H1 (cell line): ENCODE data around the gene CD59. TPM values are rescaled to one million over a fixed set of nuclear protein-coding genes. Genes with fewer than 3 reads are reported as not detected.

Experiments used
- CTCF ChIA-PET: fragments of 300-600 bp; sonication (Branson Sonifier 250); formaldehyde crosslinking; loops from one replicate; lab custom pipeline; 2021; ENCODE audit not compliant: partially characterized antibody; lab: Charles Lee
- POLR2A ChIA-PET: fragments of 300-600 bp; sonication (Branson Sonifier 250); formaldehyde crosslinking; loops from one replicate; lab custom pipeline; 2021; ENCODE audit warnings: inconsistent platforms; ENCODE audit not compliant: partially characterized antibody; lab: Charles Lee
- DNase-seq, 2 experiments: peaks; one replicate each; pipeline versions ENCODE4 v3.0.0 to v3.0.0-alpha.2; 2010 to 2022; ENCODE audit warnings: low spot score in 2 of 2, low read depth in 1 of 2, mixed read lengths in 1 of 2
- FAIRE-seq: peaks from 2 replicates; lab custom pipeline; 2011; peaks lifted over from hg19 to GRCh38; lab: Jason Lieb, UNC
- H2AFZ ChIP-seq: 2 replicates; pipeline ENCODE4 v1.8.1; 2012; ENCODE audit warnings: low read length, inconsistent platforms
- H2AK5ac ChIP-seq: 2 replicates; pipeline ENCODE4 v1.6.1; 2013; ENCODE audit warnings: low read depth, low read length
- H2BK120ac ChIP-seq: replicated peaks from 2 replicates; pipeline ENCODE3; 2013; ENCODE audit warnings: low read depth, low read length, inconsistent platforms
- H2BK12ac ChIP-seq: 2 replicates; pipeline ENCODE4 v1.6.1; 2013; ENCODE audit warnings: low read depth, low read length
- H2BK15ac ChIP-seq: 2 replicates; pipeline ENCODE4 v1.6.1; 2013; ENCODE audit warnings: low read length
- H2BK20ac ChIP-seq: 2 replicates; pipeline ENCODE4 v1.6.1; 2013; ENCODE audit warnings: low read length
- H2BK5ac ChIP-seq: 2 replicates; pipeline ENCODE4 v1.6.1; 2013; ENCODE audit warnings: low read depth, low read length
- H3K14ac ChIP-seq: 2 replicates; pipeline ENCODE4 v1.6.1; 2013; ENCODE audit warnings: inconsistent platforms; ENCODE audit not compliant: insufficient read length
- H3K18ac ChIP-seq: 2 replicates; pipeline ENCODE4 v1.6.1; 2013; ENCODE audit warnings: low read length; ENCODE audit errors: extremely low read depth
- H3K23ac ChIP-seq: 2 replicates; pipeline ENCODE4 v1.6.1; 2013; ENCODE audit warnings: inconsistent platforms; ENCODE audit not compliant: insufficient read length
- H3K23me2 ChIP-seq: 2 replicates; pipeline ENCODE4 v1.6.1; 2013; ENCODE audit warnings: low read depth, low read length
- H3K27ac ChIP-seq: 2 replicates; pipeline ENCODE4 v1.6.1; 2011; ENCODE audit warnings: low read depth, low read length, inconsistent platforms
- H3K27me3 ChIP-seq, 4 experiments: replicated peaks in 1 of 4; 1 replicate in 1 of 4; 2 replicates in 3 of 4; pipeline versions ENCODE4 v1.6.1 to v1.8.1; 2011 to 2013; ENCODE audit warnings: low read length in 3 of 4, mild to moderate bottlenecking in 3 of 4, inconsistent platforms in 2 of 4, mixed read lengths in 2 of 4, moderate library complexity in 1 of 4; ENCODE audit not compliant: control insufficient read depth in 3 of 4, insufficient read depth in 3 of 4; ENCODE audit errors: extremely low read depth in 1 of 4
- H3K36me3 ChIP-seq, 4 experiments: 2 replicates each; pipeline versions ENCODE4 v1.6.1 to v1.8.1; 2011 to 2013; ENCODE audit warnings: mild to moderate bottlenecking in 4 of 4, low read length in 3 of 4, moderate library complexity in 2 of 4, control low read depth in 1 of 4, inconsistent platforms in 1 of 4; ENCODE audit not compliant: insufficient read depth in 4 of 4, control insufficient read depth in 2 of 4
- H3K4ac ChIP-seq: replicated peaks from 2 replicates; pipeline ENCODE3; 2013; ENCODE audit warnings: low read length, low read depth, mixed read lengths, inconsistent platforms; ENCODE audit not compliant: insufficient read length
- H3K4me1 ChIP-seq, 4 experiments: replicated peaks in 1 of 4; 1 replicate in 1 of 4; 2 replicates in 3 of 4; pipeline versions ENCODE4 v1.6.1 to v1.8.1; 2011 to 2013; ENCODE audit warnings: low read length in 3 of 4, inconsistent platforms in 2 of 4, mixed read lengths in 1 of 4; ENCODE audit not compliant: insufficient read depth in 4 of 4, control insufficient read depth in 3 of 4
- H3K4me2 ChIP-seq, 2 experiments: 2 replicates each; pipeline versions ENCODE4 v1.6.1 to v1.8.1; 2011 to 2013; ENCODE audit warnings: low read depth in 2 of 2, low read length in 2 of 2, control low read depth in 1 of 2, inconsistent platforms in 1 of 2, mild to moderate bottlenecking in 1 of 2; ENCODE audit not compliant: insufficient read depth in 1 of 2
- H3K4me3 ChIP-seq, 4 experiments: fragments of 200-600, 300-600 bp in 1 of 4; sonication (generic), shearing (Covaris generic), sonication (Bioruptor Twin) in 1 of 4; 2 replicates each; pipeline versions ENCODE4 v1.5.1 to v1.8.1; 2011 to 2016; ENCODE audit warnings: low read length in 4 of 4, low read depth in 3 of 4, control low read depth in 2 of 4, inconsistent platforms in 2 of 4, mild to moderate bottlenecking in 2 of 4, mixed read lengths in 1 of 4, moderate library complexity in 1 of 4; ENCODE audit not compliant: insufficient read depth in 2 of 4; ENCODE audit errors: extremely low read depth in 1 of 4
- H3K56ac ChIP-seq: replicated peaks from 2 replicates; pipeline ENCODE3; 2013; ENCODE audit warnings: low read depth, mild to moderate bottlenecking, mixed read lengths, low read length, inconsistent platforms; ENCODE audit not compliant: insufficient read length
- H3K79me1 ChIP-seq: 2 replicates; pipeline ENCODE4 v1.6.1; 2013; ENCODE audit warnings: low read depth, low read length, control low read depth
- H3K79me2 ChIP-seq, 2 experiments: 2 replicates each; pipeline versions ENCODE4 v1.6.1 to v1.8.1; 2012 to 2013; ENCODE audit warnings: low read length in 2 of 2, mild to moderate bottlenecking in 2 of 2, inconsistent platforms in 1 of 2; ENCODE audit not compliant: insufficient read depth in 2 of 2, control insufficient read depth in 1 of 2
- H3K9ac ChIP-seq, 4 experiments: replicated peaks in 1 of 4; 1 replicate in 1 of 4; 2 replicates in 3 of 4; pipeline versions ENCODE4 v1.6.1 to v1.8.1; 2011 to 2013; ENCODE audit warnings: low read depth in 3 of 4, low read length in 3 of 4, control low read depth in 2 of 4, mild to moderate bottlenecking in 2 of 4, moderate library complexity in 2 of 4, inconsistent platforms in 1 of 4; ENCODE audit errors: extremely low read depth in 1 of 4
- H3K9me3 ChIP-seq, 2 experiments: 2 replicates each; pipeline versions ENCODE4 v1.6.1 to v1.8.1; 2012 to 2013; ENCODE audit warnings: mild to moderate bottlenecking in 2 of 2, moderate library complexity in 2 of 2, control low read depth in 1 of 2, inconsistent platforms in 1 of 2, low read depth in 1 of 2, low read length in 1 of 2, mixed read lengths in 1 of 2; ENCODE audit not compliant: insufficient read depth in 2 of 2
- H4K20me1 ChIP-seq, 2 experiments: replicated peaks in 1 of 2; 2 replicates each; pipeline versions ENCODE3 to v1.8.1; 2011 to 2013; ENCODE audit warnings: inconsistent platforms in 2 of 2, low read length in 2 of 2, mild to moderate bottlenecking in 1 of 2; ENCODE audit not compliant: insufficient read depth in 2 of 2, control insufficient read depth in 1 of 2
- H4K5ac ChIP-seq: 2 replicates; pipeline ENCODE4 v1.6.1; 2013; ENCODE audit warnings: low read length, low read depth, mixed read lengths, inconsistent platforms; ENCODE audit not compliant: insufficient read length
- H4K8ac ChIP-seq: 2 replicates; pipeline ENCODE4 v1.8.0; 2013; ENCODE audit warnings: mild to moderate bottlenecking, moderate library complexity, low read length, inconsistent platforms; ENCODE audit not compliant: insufficient read depth; ENCODE audit errors: extremely low read depth
- H4K91ac ChIP-seq: replicated peaks from 2 replicates; pipeline ENCODE3; 2013; ENCODE audit warnings: low read length, mixed read lengths, inconsistent platforms; ENCODE audit not compliant: insufficient read length
- BRCA1 ChIP-seq: IDR thresholded peaks from 2 replicates; pipeline ENCODE4 v1.6.1; 2012; ENCODE audit warnings: low read depth, low read length, improper control_type of control experiment
- KDM4A ChIP-seq: IDR thresholded peaks from one replicate; pipeline ENCODE4 v1.7.1; 2012; ENCODE audit warnings: low read depth, mild to moderate bottlenecking, moderate library complexity, low read length, inconsistent platforms; ENCODE audit not compliant: severe bottlenecking
- TAF1 ChIP-seq: IDR thresholded peaks from 2 replicates; pipeline ENCODE4 v1.6.1; 2011; ENCODE audit warnings: mild to moderate bottlenecking, low read depth, low read length
- WGBS, 2 experiments: shearing (Covaris generic) in 1 of 2; methylation state at CpG; one replicate each; pipeline versions ENCODE4 v1.1.6 to v1.1.7; 2013 to 2015; ENCODE audit warnings: low lambda C conversion rate in 2 of 2, mixed read lengths in 2 of 2, inconsistent platforms in 1 of 2, low coverage in 1 of 2, missing lambda C conversion rate in 1 of 2; ENCODE audit not compliant: insufficient replicate concordance in 2 of 2, insufficient coverage in 1 of 2, insufficient read length in 1 of 2; ENCODE audit errors: extremely low coverage in 1 of 2, missing lambda C conversion rate in 1 of 2; 5-methylcytosine and 5-hydroxymethylcytosine counted together
- polyA plus RNA-seq, 7 experiments: library from polyadenylated mRNA; depleted of rRNA in 3 of 7; stranded (reverse) in 5 of 7; unstranded in 2 of 7; fragments of >200 nt in 5 of 7; fragments of 200-250 nt in 2 of 7; gene quantifications; 1 replicate in 5 of 7; 2 replicates in 1 of 7; 4 replicates in 1 of 7; pipeline versions ENCODE4 v1.2.1 to v1.2.3, GENCODE V29; 2011 to 2013; ENCODE audit warnings: missing spikeins in 2 of 7, mixed read lengths in 2 of 7
- total RNA-seq: library from RNA; stranded (reverse); fragmentation: NEBNext Ultra II Directional; extraction: Animal tissue kit (Norgen Biotek cat#: 25700); gene quantifications from 2 replicates; pipeline ENCODE4 v1.2.1, GENCODE V29; 2021
- TF ChIP-seq, protein P1 (sequence below): IDR thresholded peaks from 2 replicates; pipeline ENCODE4 v1.6.1; 2012; ENCODE audit warnings: low read length, inconsistent platforms

CD59 gene
- total and polyA plus RNA-seq, 2 of the 8 experiments (the other 6 are each of a cell fraction or from before 2014, with no cell fraction given): 63.1 to 90.3 TPM

- Histone ChIP-seq H2BK15ac (no peak overlapping the region), H3K4me3 (no peak overlapping the region), H3K56ac (no peak overlapping the region), H3K9ac (no peak overlapping the region), H3K23me2 (no peaks in the 10 kb centered on the region), H2BK5ac (no peak overlapping the region; the same call in 1 of the 2 replicates), H2AK5ac (no peak overlapping the region), H3K36me3 (peaks cover 0 to 19% (median 10%) of the 10 kb centered on the region in 4 experiments; a peak in 5 of 8 replicates), H3K4me2 (no peak overlapping the region), H3K27me3 (no peaks in the 10 kb centered on the region), H2BK120ac (no peak overlapping the region), H3K18ac (no peak overlapping the region), H3K14ac (no peak overlapping the region), H3K4me1 (peaks cover 0 to 4% (median under 1%) of the 10 kb centered on the region in 4 experiments; a peak in 3 of 7 replicates), H2BK12ac (no peak overlapping the region), H3K23ac (no peak overlapping the region), H3K4ac (no peak overlapping the region), H3K79me2 (peaks cover 0 to 19% of the 10 kb centered on the region in 2 experiments; a peak in 2 of 4 replicates), H4K20me1 (peaks cover 4 to 9% of the 10 kb centered on the region in 2 experiments), H4K91ac (no peak overlapping the region), H4K5ac (no peak overlapping the region), H2BK20ac (no peak overlapping the region), H2AFZ (no peak overlapping the region), H3K9me3 (no peaks in the 10 kb centered on the region), H4K8ac (no peak overlapping the region), H3K27ac (no peak overlapping the region), H3K79me1 (peaks cover 12% of the 10 kb centered on the region; the same call in 1 of the 2 replicates)
- no peak for DNase-seq
- no peak for FAIRE-seq
- TF ChIP-seq KDM4A (no peak), BRCA1 (no peak), TAF1 (no peak)
- TF ChIP-seq, protein P1, sequence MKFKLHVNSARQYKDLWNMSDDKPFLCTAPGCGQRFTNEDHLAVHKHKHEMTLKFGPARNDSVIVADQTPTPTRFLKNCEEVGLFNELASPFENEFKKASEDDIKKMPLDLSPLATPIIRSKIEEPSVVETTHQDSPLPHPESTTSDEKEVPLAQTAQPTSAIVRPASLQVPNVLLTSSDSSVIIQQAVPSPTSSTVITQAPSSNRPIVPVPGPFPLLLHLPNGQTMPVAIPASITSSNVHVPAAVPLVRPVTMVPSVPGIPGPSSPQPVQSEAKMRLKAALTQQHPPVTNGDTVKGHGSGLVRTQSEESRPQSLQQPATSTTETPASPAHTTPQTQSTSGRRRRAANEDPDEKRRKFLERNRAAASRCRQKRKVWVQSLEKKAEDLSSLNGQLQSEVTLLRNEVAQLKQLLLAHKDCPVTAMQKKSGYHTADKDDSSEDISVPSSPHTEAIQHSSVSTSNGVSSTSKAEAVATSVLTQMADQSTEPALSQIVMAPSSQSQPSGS: no peak
- ChIA-PET POLR2A (interaction anchor here (0.6 to 0.9 kb wide), 2 partner anchors 13 to 567 kb away, joined by 3 to 4 read pairs; partner anchors contain the start of gene CD59), CTCF (interaction anchor here (0.7 to 1.1 kb wide), 2 partner anchors 85 to 689 kb away, joined by 3 read pairs; no protein-coding TSS in a partner anchor)
- WGBS, 2 experiments: 96% methylated on average over 2 of the region's 2 CpGs; no CpG with 5 or more reads in 1 of the 2 experiments
These were observed 13.5 kb downstream of the CD59 start for GRCh38 chr11:33722590-33723234.
